GM21723 (cell line): ENCODE measurements around the gene CCR9.
A peak's percentile ranks its signal among the peaks of the same experiment; 100 is the strongest.

Source experiments
- ATAC-seq: cut with Tn5 transposase; IDR thresholded peaks from one replicate; pipeline ENCODE4 v1.9.1; 2021; ENCODE audit warnings: mild to moderate bottlenecking, moderate library complexity; ENCODE audit not compliant: unreplicated experiment

Gene CCR9

GRCh38 chr3:45871780-45872179 is 14.6 kb upstream of the CCR9 start:
- no peak for ATAC-seq

GRCh38 chr3:45872569-45872968 is 13.8 kb upstream of the CCR9 start:
- ATAC-seq: no peak

- no peak for ATAC-seq
Measured at GRCh38 chr3:45873036-45873435, 13.3 kb upstream of the CCR9 start.

- ATAC-seq: no peak
Measured at GRCh38 chr3:45873638-45874037, 12.7 kb upstream of the CCR9 start.

GRCh38 chr3:45874677-45875346 is 11.5 kb upstream of the CCR9 start:
- ATAC-seq: no peak

GRCh38 chr3:45878124-45878523 is 8.2 kb upstream of the CCR9 start:
- no peak for ATAC-seq

GRCh38 chr3:45880725-45881077 is 5.6 kb upstream of the CCR9 start:
- no peak for ATAC-seq

- no peak for ATAC-seq
Measured at GRCh38 chr3:45881078-45882022, 5.0 kb upstream of the CCR9 start.

- no peak for ATAC-seq
Measured at GRCh38 chr3:45884368-45885201, 1.8 kb upstream of the CCR9 start.

- ATAC-seq: no peak
Measured at GRCh38 chr3:45887285-45887684, 942 bp downstream of the CCR9 start.

- ATAC-seq: no peak
Measured at GRCh38 chr3:45887759-45888511, 1.6 kb downstream of the CCR9 start.

- ATAC-seq: no peak
Measured at GRCh38 chr3:45889337-45889736, 3.0 kb downstream of the CCR9 start.

- no peak for ATAC-seq
Measured at GRCh38 chr3:45890405-45890804, 4.1 kb downstream of the CCR9 start.

GRCh38 chr3:45892161-45892560 is 5.8 kb downstream of the CCR9 start:
- ATAC-seq: no peak

- no peak for ATAC-seq
Measured at GRCh38 chr3:45894015-45894414, 7.7 kb downstream of the CCR9 start.

- ATAC-seq: no peak
Measured at GRCh38 chr3:45895686-45896468, 9.5 kb downstream of the CCR9 start.

- no peak for ATAC-seq
Measured at GRCh38 chr3:45896956-45897355, 10.6 kb downstream of the CCR9 start.

- peak; percentile 85 for ATAC-seq
Measured at GRCh38 chr3:45904931-45905330, 18.6 kb downstream of the CCR9 start.

GRCh38 chr3:45905755-45906154 is 19.4 kb downstream of the CCR9 start:
- no peak for ATAC-seq
